ENCODE results near the gene ASTN2. TPM values are rescaled to one million over a fixed set of nuclear protein-coding genes. Genes with fewer than 3 reads are reported as not detected.

ASTN2 gene
- total and polyA plus RNA-seq, 9 donors, result 1.8 to 6.4 (median 3.2) TPM

DNA sequence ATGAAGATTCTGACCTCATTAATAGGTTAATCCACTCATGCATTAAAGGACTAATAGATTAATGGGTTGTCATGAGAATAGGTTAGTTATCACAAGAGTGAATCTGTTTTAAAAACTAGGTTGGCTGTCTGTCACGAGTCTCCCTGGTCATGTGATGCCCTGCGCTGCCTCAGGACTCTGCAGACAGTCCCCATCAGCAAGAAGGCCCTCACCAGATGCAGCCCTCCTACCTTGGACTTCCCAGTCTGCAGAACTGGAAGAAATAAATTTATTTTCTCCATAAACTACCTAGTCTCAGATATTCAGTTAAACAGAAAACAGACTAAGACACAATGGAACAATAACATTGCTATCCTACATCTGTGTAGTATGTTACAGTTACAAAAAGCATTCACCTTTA is 227.4 kb downstream of the ASTN2 start:
- no peaks in the 10 kb centered on the region for H3K36me3 ChIP-seq
- no peaks in the 10 kb centered on the region for H3K27me3 ChIP-seq
- no peak for DNase-seq
- intact Hi-C loops (cut with DNase I), result no loop called here
- no peak overlapping the region for H3K27ac ChIP-seq
- no peak overlapping the region for H3K4me3 ChIP-seq
- no peak for TF ChIP-seq EP300 (IDR thresholded peaks at IDR 0.05)
- no peak for TF ChIP-seq POLR2A (IDR thresholded peaks at IDR 0.05)
- TF ChIP-seq, protein P1, sequence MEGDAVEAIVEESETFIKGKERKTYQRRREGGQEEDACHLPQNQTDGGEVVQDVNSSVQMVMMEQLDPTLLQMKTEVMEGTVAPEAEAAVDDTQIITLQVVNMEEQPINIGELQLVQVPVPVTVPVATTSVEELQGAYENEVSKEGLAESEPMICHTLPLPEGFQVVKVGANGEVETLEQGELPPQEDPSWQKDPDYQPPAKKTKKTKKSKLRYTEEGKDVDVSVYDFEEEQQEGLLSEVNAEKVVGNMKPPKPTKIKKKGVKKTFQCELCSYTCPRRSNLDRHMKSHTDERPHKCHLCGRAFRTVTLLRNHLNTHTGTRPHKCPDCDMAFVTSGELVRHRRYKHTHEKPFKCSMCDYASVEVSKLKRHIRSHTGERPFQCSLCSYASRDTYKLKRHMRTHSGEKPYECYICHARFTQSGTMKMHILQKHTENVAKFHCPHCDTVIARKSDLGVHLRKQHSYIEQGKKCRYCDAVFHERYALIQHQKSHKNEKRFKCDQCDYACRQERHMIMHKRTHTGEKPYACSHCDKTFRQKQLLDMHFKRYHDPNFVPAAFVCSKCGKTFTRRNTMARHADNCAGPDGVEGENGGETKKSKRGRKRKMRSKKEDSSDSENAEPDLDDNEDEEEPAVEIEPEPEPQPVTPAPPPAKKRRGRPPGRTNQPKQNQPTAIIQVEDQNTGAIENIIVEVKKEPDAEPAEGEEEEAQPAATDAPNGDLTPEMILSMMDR (IDR thresholded peaks at IDR 0.05), result no peak
- no peaks in the 10 kb centered on the region for H3K4me1 ChIP-seq (ENCODE audit: insufficient read depth)
- H3K9me3 ChIP-seq, result no peaks in the 10 kb centered on the region
- 87 to 93% (median 88%) methylated on average over 2 of the region's 2 CpGs for WGBS, 3 donors

DNA sequence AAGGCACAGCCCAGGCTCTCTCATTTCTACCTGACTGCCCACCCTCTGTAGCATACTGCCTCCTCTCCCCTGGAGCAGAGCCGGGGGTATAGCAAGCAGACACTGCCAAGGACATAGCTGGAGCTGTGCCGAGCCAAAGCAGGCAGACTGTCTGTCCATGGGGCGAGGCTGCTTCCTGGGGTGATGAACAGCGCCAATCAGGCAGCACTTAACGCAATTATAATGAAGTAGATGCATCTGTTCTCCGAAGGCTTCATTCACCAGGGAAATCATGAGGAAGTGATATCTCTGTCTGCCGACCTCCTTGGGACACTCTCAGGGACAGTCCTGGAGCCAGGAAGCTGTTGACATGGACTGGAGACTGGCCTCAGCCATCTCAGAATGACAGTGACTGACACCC is 230.7 kb downstream of the ASTN2 start:
- no peak overlapping the region for H3K27ac ChIP-seq
- no peak overlapping the region for H3K4me3 ChIP-seq
- H3K4me1 ChIP-seq (ENCODE audit: insufficient read depth), result no peaks in the 10 kb centered on the region
- no peaks in the 10 kb centered on the region for H3K36me3 ChIP-seq
- H3K27me3 ChIP-seq, result no peaks in the 10 kb centered on the region
- 72 to 82% (median 74%) methylated on average over 7 of the region's 7 CpGs for WGBS, 3 donors
- H3K9me3 ChIP-seq, result no peaks in the 10 kb centered on the region
- DNase-seq, result no peak
- intact Hi-C loops (cut with DNase I), result no loop called here
- TF ChIP-seq POLR2A (IDR thresholded peaks at IDR 0.05), result no peak
- TF ChIP-seq, protein P1 (IDR thresholded peaks at IDR 0.05), result no peak

GRCh38 chr9:117182046-117182445 is 232.8 kb downstream of the ASTN2 start:
- intact Hi-C loops (cut with DNase I), result no loop called here
- no peaks in the 10 kb centered on the region for H3K4me1 ChIP-seq (ENCODE audit: insufficient read depth)
- H3K27me3 ChIP-seq, result no peaks in the 10 kb centered on the region
- TF ChIP-seq POLR2A (IDR thresholded peaks at IDR 0.05) (no peak), EP300 (IDR thresholded peaks at IDR 0.05) (no peak)
- TF ChIP-seq, protein P1 (IDR thresholded peaks at IDR 0.05), result no peak
- H3K27ac ChIP-seq, result no peak overlapping the region
- WGBS, 3 donors, result 61 to 67% (median 64%) methylated on average over 2 of the region's 2 CpGs
- H3K9me3 ChIP-seq, result no peaks in the 10 kb centered on the region
- no peak overlapping the region for H3K4me3 ChIP-seq
- H3K36me3 ChIP-seq, result no peaks in the 10 kb centered on the region
- no peak for DNase-seq

DNA sequence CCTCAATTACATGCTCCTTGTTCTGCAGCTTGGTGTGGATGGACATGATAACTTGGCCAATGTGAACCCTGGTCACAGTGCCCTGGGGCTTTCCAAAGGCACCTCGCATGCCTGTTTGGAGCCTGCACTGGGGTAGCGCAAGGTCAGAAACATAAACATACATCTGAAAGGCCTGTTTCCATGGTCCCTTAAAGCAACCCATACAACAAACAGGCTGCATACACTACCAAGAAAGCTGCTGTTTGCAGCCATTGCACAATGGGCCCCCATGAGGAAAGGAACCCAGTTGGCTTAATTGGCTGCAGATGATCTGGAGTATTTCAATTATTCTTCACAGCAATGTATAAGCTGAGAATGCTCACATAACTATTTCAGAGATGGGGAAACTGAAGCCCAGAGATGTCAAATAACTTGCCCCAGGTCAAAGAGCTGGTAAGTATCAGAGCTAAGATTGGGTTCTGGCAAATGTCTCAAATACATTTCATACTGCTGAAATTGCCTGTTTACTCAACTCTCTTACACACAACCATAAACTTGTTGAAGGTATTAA is 233.9 kb downstream of the ASTN2 start:
- H3K4me3 ChIP-seq, result no peak overlapping the region
- H3K9me3 ChIP-seq, result no peaks in the 10 kb centered on the region
- no peaks in the 10 kb centered on the region for H3K27me3 ChIP-seq
- no peak for DNase-seq
- TF ChIP-seq, protein P1 (IDR thresholded peaks at IDR 0.05), result no peak
- TF ChIP-seq EP300 (IDR thresholded peaks at IDR 0.05) (no peak), POLR2A (IDR thresholded peaks at IDR 0.05) (no peak)
- H3K36me3 ChIP-seq, result no peaks in the 10 kb centered on the region
- no peak overlapping the region for H3K27ac ChIP-seq
- 94 to 100% (median 96%) methylated on average over 2 of the region's 2 CpGs for WGBS, 3 donors
- no peaks in the 10 kb centered on the region for H3K4me1 ChIP-seq (ENCODE audit: insufficient read depth)
- intact Hi-C loops (cut with DNase I), result no loop called here
